Muscle of leg (tissue), 11 donors: ENCODE results near the gene KRTAP10-10. TPM values are rescaled to one million over a fixed set of nuclear protein-coding genes. Genes with fewer than 3 reads are reported as not detected.

Experiments
- DNase-seq: peaks from one replicate; pipeline ENCODE4 v3.0.0; 2013
- H3K27ac ChIP-seq: one replicate; pipeline ENCODE4 v1.5.1; 2013; ENCODE audit warnings: mild to moderate bottlenecking, low read length, control low read depth
- H3K27me3 ChIP-seq: one replicate; pipeline ENCODE4 v1.6.1; 2013; ENCODE audit warnings: low read length; ENCODE audit not compliant: control insufficient read depth, insufficient read depth
- H3K36me3 ChIP-seq: one replicate; pipeline ENCODE4 v1.6.1; 2013; ENCODE audit warnings: low read length; ENCODE audit not compliant: control insufficient read depth, insufficient read depth
- H3K4me1 ChIP-seq: one replicate; pipeline ENCODE4 v1.6.1; 2013; ENCODE audit warnings: low read length; ENCODE audit not compliant: control insufficient read depth, insufficient read depth
- H3K4me3 ChIP-seq: one replicate; pipeline ENCODE4 v1.5.1; 2013; ENCODE audit warnings: low read length, control low read depth
- H3K9me3 ChIP-seq: replicated peaks from 2 replicates; pipeline ENCODE4 v1.6.1; 2013; ENCODE audit warnings: low read depth, low read length; ENCODE audit not compliant: control insufficient read depth
- WGBS: methylation state at CpG from one replicate; pipeline ENCODE4 v1.1.5; 2013; ENCODE audit warnings: missing lambda C conversion rate; ENCODE audit not compliant: insufficient coverage; 5-methylcytosine and 5-hydroxymethylcytosine counted together
- polyA plus RNA-seq, 8 donors: library from polyadenylated mRNA; unstranded; fragments of 120-200 nt; gene quantifications; one replicate each; pipeline versions ENCODE4 v1.2.1 to v1.2.3, GENCODE V29; 2013; ENCODE audit warnings: inconsistent platforms in 1 of 8, low replicate concordance in 1 of 8; ENCODE audit not compliant: insufficient read length in 8 of 8, insufficient read depth in 1 of 8
- total RNA-seq: library from RNA; stranded (reverse); fragments of 120-200 nt; gene quantifications from one replicate; pipeline ENCODE4 v1.2.4, GENCODE V29; 2013

KRTAP10-10 gene
- total and polyA plus RNA-seq, 9 donors, result not detected

DNA sequence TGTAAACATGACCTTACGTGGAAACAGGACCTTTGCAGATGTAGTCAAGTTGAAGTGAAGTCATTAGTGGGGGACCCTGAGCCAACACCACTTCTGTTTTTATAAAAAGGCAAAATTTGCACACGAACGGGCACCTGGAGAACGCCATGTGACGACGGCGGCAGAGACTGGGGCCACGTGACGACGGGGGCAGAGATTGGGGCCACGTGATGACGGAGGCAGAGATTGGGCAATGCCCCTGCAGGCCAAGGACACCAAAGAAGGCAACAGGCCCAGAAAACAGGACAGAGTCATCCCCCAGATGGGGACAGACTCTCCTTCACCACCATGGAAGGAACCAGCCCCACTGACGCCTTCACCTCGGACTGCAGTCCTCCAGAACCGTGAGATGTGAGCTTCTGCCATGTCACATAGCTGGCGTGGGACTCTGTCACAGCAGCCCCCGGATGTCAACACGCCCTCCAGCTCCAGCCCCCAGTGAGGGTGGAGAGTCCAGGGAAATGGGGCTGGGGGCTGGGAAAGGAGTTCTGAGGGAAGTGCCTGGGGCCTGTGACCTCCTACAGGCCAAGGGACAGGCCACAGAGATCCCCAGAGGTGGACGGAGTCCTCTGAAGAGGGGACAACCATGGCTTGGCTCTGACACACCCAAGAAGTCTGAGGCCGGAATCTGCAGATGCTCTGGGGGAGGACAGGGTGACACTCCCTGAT, 13.3 kb downstream of the KRTAP10-10 start:
- no peaks in the 10 kb centered on the region for H3K9me3 ChIP-seq
- no peak overlapping the region for H3K27ac ChIP-seq
- peaks cover 2% of the 10 kb centered on the region for H3K4me1 ChIP-seq
- 90% methylated on average over 15 of the region's 20 CpGs for WGBS
- no peak for DNase-seq
- H3K27me3 ChIP-seq, result peaks cover 6% of the 10 kb centered on the region
- no peaks in the 10 kb centered on the region for H3K36me3 ChIP-seq
- H3K4me3 ChIP-seq, result no peak overlapping the region

DNA sequence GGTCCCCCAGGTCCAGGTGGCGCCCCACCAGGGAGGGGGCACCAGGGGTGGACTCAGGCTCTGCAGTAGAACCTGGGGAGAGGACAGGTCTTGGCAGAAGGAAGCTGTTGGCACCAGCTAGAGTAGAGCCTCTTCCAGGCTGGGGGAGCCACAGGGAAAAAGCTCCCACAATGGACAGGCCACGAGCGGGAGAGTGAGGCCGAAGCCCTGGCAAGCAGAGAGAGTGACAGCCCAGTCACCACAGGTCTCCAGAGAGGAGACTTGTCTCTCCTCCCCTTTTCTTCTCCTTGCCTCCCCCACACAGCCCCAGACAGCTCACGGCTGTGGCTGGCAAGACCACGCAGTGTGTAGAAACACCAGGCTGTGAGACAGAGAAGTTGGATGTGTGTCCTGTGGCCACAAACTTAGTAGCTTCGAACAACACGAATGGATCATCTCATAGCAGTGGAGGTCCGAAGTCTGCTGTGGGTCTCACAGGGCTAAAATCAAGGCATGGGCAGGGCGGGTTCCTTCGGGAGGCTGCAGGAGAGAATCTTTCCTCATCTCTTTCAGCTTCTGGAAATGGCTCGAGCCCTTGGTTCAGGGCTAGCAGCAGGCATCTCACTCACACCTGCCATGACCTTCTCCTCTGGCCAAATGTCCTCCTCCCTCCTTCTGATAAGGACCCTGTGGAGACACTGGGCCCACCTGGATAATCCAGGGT, 14.0 kb downstream of the KRTAP10-10 start:
- peaks cover 6% of the 10 kb centered on the region for H3K27me3 ChIP-seq
- 79% methylated on average over 6 of the region's 12 CpGs for WGBS

DNA sequence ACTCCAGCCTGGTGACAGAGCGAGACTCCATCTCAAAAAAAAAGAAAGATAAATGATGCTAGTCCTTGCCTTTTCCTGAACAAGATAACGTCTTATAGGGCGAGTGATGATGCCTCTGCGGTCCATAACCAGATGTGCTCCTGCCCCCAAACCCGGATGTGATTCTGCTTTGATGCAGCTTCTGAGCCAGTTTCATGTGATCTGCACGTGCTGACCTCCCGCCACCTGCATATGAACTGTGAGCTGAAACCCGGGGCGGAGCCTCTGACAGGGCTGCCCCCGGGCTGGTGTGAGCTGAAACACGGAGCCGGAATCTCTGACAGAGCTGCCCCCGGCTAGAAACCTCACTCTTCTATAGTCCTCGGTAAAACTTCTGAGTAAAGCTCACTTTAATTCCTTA, 16.0 kb downstream of the KRTAP10-10 start:
- Histone ChIP-seq H3K4me1 (no peaks in the 10 kb centered on the region), H3K9me3 (peaks cover 3% of the 10 kb centered on the region), H3K4me3 (no peak overlapping the region), H3K27me3 (peaks cover 6% of the 10 kb centered on the region), H3K27ac (no peak overlapping the region), H3K36me3 (no peaks in the 10 kb centered on the region)
- 53% methylated on average over 9 of the region's 14 CpGs for WGBS
- DNase-seq, result no peak

More for the DNA sequence above, 14.0 kb downstream of the KRTAP10-10 start:
- peaks cover under 1% of the 10 kb centered on the region for H3K9me3 ChIP-seq
- DNase-seq, result no peak
- H3K4me1 ChIP-seq, result peaks cover 2% of the 10 kb centered on the region
- H3K4me3 ChIP-seq, result no peak overlapping the region
- H3K36me3 ChIP-seq, result no peaks in the 10 kb centered on the region
- H3K27ac ChIP-seq, result no peak overlapping the region

DNA sequence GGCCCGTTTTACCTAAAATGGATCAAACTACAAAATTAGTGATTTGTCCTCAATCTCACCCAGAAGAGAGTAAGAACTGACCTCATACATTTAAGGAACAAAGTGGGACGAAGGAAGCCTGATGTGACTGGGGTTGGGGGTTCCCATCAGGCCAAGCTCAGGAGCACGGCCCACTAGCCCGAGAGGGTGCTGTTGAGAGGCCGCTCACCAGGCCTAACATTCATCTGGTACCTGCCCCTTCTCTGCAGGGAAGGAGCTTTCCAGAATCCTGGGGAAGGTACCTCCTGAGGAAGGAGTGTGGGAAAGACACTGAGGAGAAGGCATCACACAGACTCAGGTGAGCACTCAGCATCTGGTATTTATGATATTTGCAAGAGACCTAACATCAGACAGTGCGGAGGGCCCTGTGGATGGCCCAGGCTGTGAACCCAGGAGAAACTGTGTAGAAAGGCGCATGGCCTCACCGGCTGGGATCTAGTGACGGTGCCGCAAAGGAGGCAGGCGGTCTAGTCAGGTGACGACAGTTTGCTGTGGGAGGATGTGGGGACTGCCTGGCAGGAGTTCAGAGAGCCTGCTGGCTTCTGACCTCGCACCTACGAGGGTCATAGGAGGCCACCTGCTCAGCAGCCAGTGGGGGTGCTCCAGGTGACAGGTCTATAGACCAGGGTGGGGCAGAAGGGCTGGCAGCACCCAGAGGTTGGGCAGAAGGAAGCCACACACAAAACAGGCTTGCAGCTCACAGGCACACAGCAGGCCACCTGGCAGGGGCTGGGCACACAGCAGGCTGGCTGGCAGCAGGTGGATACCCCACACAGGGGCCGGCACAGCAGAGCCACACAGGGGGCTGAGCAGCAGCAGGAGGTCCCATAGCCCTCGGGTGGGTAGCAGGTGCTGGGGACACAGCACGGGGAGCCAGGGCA, 16.8 kb downstream of the KRTAP10-10 start:
- Histone ChIP-seq H3K4me3 (no peak overlapping the region), H3K27me3 (peaks cover 7% of the 10 kb centered on the region), H3K4me1 (no peaks in the 10 kb centered on the region), H3K36me3 (no peaks in the 10 kb centered on the region), H3K9me3 (peaks cover 3% of the 10 kb centered on the region), H3K27ac (no peak overlapping the region)
- 75% methylated on average over 14 of the region's 17 CpGs for WGBS
- DNase-seq, result no peak

DNA sequence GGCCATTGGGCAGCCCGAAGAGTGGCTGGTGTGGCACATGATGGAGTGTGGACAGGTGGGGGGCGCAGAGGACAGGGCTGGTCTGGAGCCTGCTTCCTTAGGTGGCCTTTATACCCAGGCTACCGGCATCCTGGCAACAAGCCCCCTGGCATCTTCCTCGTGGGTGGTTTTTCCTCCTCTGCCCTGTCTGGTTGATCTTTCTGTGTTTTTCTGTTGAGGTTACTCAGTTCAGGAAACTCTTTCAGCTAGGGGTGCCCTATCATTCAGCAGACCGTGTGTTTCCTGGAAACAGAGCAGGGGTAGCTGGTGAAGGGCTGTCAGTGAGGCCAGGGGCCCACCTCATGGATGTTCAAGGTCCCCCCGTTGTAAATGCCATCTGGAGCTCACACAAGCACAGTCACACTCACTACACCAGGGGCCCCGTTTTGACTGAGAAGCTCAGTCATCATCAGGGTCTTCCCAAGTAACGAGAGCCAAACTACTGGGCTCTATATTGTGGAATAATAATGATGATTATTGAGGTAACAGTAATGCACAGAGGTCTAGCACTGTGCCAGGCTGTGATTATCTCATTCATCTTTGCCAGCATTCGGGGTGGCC, 17.5 kb downstream of the KRTAP10-10 start, which contains the start of gene KRTAP12-4:
TSS of gene KRTAP12-4 (minus strand) at position 84 of the 600 bp plus-strand sequence. CDS start at position 39, 45 bp downstream.
- no peak within 1 kb of the TSS for H3K4me3 ChIP-seq
- H3K4me1 ChIP-seq, result no peaks in the 10 kb centered on the region
- H3K36me3 ChIP-seq, result no peaks in the 10 kb centered on the region
- peaks cover 7% of the 10 kb centered on the region for H3K27me3 ChIP-seq
- 88% methylated on average over 3 of the region's 9 CpGs for WGBS
- no peak for DNase-seq
- peaks cover 3% of the 10 kb centered on the region for H3K9me3 ChIP-seq
- H3K27ac ChIP-seq, result no peak within 1 kb of the TSS

DNA sequence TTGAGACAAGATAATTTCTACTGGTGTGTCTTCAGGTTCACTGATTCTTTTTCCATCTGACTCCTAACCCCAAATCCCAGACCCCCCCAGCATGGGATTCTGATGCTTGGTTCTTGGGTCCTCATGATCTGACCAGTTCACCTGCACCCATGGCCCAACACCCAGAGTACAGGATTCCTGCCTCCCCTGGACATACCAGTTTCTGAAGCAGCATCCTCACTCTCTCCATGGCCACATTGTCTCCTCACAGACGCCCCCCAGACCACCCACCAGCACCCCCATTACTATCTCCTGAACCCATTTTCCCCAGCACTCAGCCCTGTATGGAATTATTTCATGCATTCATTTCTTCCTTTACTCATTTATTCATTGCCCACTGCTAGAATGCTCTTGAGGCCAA, 19.7 kb downstream of the KRTAP10-10 start:
- no peak overlapping the region for H3K4me3 ChIP-seq
- no peak overlapping the region for H3K27ac ChIP-seq
- no peaks in the 10 kb centered on the region for H3K4me1 ChIP-seq
- no peaks in the 10 kb centered on the region for H3K36me3 ChIP-seq
- DNase-seq, result no peak
- H3K9me3 ChIP-seq, result peaks cover 3% of the 10 kb centered on the region
- peaks cover 10% of the 10 kb centered on the region for H3K27me3 ChIP-seq
- 58% methylated on average over 1 of the region's 1 CpG for WGBS

DNA sequence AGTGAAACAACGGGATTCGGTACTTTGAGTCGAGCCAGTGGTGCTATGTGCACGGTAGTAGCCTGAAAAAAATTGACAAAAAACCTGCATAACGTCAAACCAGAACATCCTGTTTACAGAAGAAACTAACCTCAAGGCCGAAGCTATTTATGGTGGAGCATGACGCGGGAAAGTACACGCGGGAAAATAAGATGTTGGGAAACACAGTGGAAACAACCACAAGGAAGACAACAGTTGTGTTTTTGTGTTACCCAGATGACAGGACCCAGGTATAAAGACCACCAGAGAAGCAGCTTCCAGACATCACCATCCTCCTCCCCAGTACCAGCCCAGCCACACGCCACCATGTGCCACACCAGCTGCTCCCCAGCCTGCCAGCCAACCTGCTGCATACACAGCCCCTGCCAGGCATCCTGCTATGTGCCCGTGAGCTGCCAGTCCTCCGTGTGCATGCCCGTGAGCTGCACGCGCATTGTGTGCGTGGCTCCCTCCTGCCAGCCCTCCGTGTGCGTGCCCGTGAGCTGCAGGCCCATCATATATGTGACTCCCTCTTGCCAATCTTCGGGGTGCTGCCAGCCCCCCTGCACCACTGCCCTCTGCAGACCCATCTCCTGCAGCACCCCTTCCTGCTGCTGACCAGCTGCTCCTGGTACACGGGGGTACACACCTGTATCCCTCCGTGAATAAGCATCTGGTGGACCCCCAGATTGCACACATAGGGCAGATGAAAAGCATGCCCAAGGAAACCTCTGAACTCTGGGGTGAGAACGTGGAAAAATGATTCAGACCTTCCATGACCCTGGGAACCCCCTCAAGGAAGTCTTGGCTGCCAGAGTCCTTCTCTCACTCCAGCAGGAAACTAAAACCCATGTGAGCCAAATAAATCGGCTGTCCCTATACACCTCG, 20.7 kb downstream of the KRTAP10-10 start, which contains the start of gene KRTAP12-3:
TSS of gene KRTAP12-3 (plus strand) at position 298 of the 906 bp plus-strand sequence. CDS start at position 346, 48 bp downstream.
- Histone ChIP-seq H3K27ac (no peak within 1 kb of the TSS), H3K4me3 (no peak within 1 kb of the TSS), H3K27me3 (peaks cover 10% of the 10 kb centered on the region), H3K9me3 (peaks cover 3% of the 10 kb centered on the region), H3K4me1 (no peaks in the 10 kb centered on the region), H3K36me3 (no peaks in the 10 kb centered on the region)
- no peak for DNase-seq
- WGBS, result 91% methylated on average over 18 of the region's 26 CpGs

DNA sequence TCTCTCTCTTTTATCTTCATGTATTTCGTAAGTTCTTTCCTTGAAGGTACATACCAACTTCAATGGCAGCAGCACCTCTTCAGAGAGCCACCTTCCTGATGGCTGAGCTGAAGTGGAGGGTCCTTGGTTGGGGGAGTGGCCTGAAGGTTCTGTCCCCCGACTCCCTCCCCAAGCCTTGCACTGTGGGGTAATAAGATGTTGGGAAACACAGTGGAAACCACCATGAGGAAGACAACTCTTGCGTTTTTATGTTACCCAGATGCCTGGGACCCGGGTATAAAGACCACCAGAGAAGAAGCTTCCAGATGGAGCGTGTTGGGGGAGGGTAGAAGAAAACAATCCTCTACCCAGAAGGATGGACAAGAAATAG, 21.4 kb downstream of the KRTAP10-10 start:
- no CpG with 5 or more reads among the region's 5 CpGs for WGBS

More for the DNA sequence above, 21.4 kb downstream of the KRTAP10-10 start:
- H3K27me3 ChIP-seq, result peaks cover 10% of the 10 kb centered on the region
- no peak for DNase-seq
- no peak overlapping the region for H3K27ac ChIP-seq
- no peaks in the 10 kb centered on the region for H3K4me1 ChIP-seq
- peaks cover 3% of the 10 kb centered on the region for H3K9me3 ChIP-seq
- no peaks in the 10 kb centered on the region for H3K36me3 ChIP-seq
- H3K4me3 ChIP-seq, result no peak overlapping the region
